ENCODE data around the gene SOCS6. TPM values are rescaled to one million over a fixed set of nuclear protein-coding genes. Genes with fewer than 3 reads are reported as not detected.

The SOCS6 gene
- total RNA-seq, 1 donor from 2014 or later = 12.4 TPM

DNA sequence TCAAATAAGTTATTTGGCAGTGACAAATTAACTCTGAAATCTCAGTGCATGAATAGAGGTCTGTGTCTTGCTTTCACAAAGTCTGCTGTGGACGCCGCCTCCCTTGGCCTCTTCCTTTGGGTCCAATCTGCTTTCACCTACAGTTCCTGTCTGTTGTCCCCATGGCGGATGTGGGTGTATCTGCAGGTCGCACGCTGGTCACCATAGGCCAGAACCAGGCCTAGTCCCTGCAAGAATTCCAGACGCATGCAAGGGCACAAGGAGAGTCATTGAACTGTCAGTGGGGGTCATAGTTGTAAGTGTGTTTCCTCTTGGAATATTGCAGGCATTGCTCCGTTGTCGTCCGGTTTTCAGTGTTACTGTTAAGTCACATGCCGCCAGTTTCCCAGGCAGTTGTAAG is 7.4 kb downstream of the SOCS6 start:
- Mint-ChIP-seq H3K36me3 (ENCODE audit: unreplicated experiment) (no peaks in the 10 kb centered on the region), H3K27me3 (ENCODE audit: unreplicated experiment) (no peaks in the 10 kb centered on the region), H3K4me1 (ENCODE audit: low read depth, unreplicated experiment) (peaks cover 37% of the 10 kb centered on the region), H3K9me3 (ENCODE audit: unreplicated experiment) (peaks cover 1% of the 10 kb centered on the region), H3K4me3 (ENCODE audit: unreplicated experiment) (no peak overlapping the region), H3K27ac (ENCODE audit: unreplicated experiment) (peak overlapping the region; percentile 69)
- TF ChIP-seq, protein P1, sequence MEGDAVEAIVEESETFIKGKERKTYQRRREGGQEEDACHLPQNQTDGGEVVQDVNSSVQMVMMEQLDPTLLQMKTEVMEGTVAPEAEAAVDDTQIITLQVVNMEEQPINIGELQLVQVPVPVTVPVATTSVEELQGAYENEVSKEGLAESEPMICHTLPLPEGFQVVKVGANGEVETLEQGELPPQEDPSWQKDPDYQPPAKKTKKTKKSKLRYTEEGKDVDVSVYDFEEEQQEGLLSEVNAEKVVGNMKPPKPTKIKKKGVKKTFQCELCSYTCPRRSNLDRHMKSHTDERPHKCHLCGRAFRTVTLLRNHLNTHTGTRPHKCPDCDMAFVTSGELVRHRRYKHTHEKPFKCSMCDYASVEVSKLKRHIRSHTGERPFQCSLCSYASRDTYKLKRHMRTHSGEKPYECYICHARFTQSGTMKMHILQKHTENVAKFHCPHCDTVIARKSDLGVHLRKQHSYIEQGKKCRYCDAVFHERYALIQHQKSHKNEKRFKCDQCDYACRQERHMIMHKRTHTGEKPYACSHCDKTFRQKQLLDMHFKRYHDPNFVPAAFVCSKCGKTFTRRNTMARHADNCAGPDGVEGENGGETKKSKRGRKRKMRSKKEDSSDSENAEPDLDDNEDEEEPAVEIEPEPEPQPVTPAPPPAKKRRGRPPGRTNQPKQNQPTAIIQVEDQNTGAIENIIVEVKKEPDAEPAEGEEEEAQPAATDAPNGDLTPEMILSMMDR (IDR thresholded peaks at IDR 0.05; ENCODE audit: partially characterized antibody, unreplicated experiment) = no peak
- no peak for DNase-seq

DNA sequence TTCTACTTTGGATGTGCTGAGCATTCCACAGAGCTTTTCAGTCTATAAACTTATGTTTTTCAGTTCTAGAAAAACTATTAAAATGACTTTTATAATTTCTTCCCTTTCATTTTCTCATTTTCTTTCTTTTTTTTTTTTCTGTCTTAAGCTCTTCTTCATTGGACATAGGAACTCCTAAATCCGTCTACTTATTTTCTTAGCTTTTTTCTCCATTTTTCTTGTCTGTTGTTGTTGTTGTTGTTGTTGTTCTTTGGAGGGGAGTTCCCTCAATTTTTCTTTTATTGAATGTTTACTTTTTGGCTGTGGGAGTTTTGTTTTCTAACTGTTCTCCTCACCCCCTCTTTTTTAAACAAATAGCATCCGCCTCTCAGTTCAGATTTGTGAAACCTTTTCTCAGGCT is 7.9 kb downstream of the SOCS6 start:
- Mint-ChIP-seq H3K27me3 (ENCODE audit: unreplicated experiment) (no peaks in the 10 kb centered on the region), H3K4me3 (ENCODE audit: unreplicated experiment) (no peak overlapping the region), H3K9me3 (ENCODE audit: unreplicated experiment) (peaks cover 1% of the 10 kb centered on the region), H3K4me1 (ENCODE audit: low read depth, unreplicated experiment) (peaks cover 37% of the 10 kb centered on the region), H3K36me3 (ENCODE audit: unreplicated experiment) (no peaks in the 10 kb centered on the region), H3K27ac (ENCODE audit: unreplicated experiment) (peak overlapping the region; percentile 31)
- TF ChIP-seq, protein P1 (IDR thresholded peaks at IDR 0.05; ENCODE audit: partially characterized antibody, unreplicated experiment) = no peak
- DNase-seq = no peak

DNA sequence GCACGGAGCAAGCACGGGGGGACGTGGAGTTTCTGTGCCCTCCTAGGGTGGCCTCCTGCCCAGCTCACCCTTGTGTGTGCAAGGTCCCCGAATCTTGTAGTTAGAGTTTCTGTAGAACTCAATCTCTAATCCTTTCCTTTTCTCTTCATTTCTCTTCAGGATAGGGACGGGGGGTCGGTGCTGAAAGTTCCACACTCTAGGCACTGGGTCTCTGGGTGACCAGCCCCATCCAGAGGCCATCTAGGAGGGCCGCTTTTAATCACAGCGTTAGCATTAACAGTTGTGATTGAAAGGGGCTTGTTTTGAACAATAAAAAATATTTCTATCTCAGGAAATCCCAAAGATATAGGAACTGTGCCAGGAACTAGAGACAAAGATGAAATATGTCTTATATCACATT is 10.5 kb downstream of the SOCS6 start:
- H3K27ac Mint-ChIP-seq (ENCODE audit: unreplicated experiment) = no peak overlapping the region
- H3K36me3 Mint-ChIP-seq (ENCODE audit: unreplicated experiment) = no peaks in the 10 kb centered on the region
- H3K27me3 Mint-ChIP-seq (ENCODE audit: unreplicated experiment) = no peaks in the 10 kb centered on the region
- H3K4me3 Mint-ChIP-seq (ENCODE audit: unreplicated experiment) = no peak overlapping the region
- peaks cover 28% of the 10 kb centered on the region for H3K4me1 Mint-ChIP-seq (ENCODE audit: low read depth, unreplicated experiment)
- TF ChIP-seq, protein P1 (IDR thresholded peaks at IDR 0.05; ENCODE audit: partially characterized antibody, unreplicated experiment) = no peak
- H3K9me3 Mint-ChIP-seq (ENCODE audit: unreplicated experiment) = no peaks in the 10 kb centered on the region
- no peak for DNase-seq

DNA sequence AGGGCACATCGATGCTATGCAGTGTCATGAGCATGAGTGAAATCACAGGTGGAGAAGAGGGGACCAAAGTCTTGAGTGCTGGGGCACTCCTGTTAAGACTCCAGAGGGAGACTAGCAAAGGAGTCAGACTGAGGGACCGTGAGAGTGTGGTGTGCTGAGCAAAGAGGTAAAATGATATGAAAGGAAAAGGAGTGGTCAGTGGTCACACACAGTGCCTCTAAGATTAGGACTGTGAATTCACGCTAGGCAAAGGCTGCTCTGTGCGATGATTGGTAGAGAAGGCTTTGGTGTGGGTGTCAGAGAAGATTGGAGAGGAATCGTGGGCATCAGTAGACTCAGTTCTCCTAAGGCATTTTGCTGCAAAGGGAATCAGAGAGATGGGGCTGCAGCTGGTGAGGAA is 12.8 kb downstream of the SOCS6 start:
- Mint-ChIP-seq H3K27ac (ENCODE audit: unreplicated experiment) (no peak overlapping the region), H3K9me3 (ENCODE audit: unreplicated experiment) (no peaks in the 10 kb centered on the region), H3K4me3 (ENCODE audit: unreplicated experiment) (no peak overlapping the region), H3K4me1 (ENCODE audit: low read depth, unreplicated experiment) (peaks cover 7% of the 10 kb centered on the region), H3K27me3 (ENCODE audit: unreplicated experiment) (no peaks in the 10 kb centered on the region), H3K36me3 (ENCODE audit: unreplicated experiment) (no peaks in the 10 kb centered on the region)
- DNase-seq = no peak
- TF ChIP-seq, protein P1 (IDR thresholded peaks at IDR 0.05; ENCODE audit: partially characterized antibody, unreplicated experiment) = no peak

DNA sequence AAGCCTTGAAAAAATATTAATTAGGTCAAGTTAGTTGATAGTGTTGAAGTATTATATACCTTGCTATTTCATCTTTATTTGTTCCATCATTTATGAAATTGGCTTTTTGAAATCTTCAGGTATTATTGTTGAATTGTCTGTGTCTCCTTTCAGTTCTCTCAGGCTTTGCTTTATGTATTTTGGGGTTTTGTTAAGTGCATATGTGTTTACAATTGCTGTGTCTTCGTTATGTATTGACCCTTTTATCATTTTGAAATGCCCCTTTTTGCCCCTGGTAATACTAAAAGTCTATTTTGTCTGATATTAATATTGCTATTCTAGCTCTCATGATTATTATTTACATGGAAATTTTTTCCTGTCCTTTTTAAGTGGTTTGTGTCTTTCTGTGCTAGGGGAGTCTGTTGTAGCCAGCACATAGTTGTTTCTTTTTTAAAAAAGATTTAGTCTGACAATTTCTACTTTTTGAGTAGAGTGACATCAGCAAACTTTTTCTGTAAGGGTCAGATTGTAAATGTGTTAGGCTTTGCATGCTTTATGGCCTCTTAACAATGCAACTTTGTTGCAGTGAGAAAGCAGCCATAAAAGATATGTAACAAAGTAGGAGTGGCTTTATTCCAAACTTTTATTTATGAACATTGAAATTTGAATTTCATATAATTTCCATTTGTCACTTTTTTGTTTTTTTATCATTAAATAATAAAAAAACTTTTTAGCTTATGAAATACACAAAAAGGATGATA is 19.9 kb downstream of the SOCS6 start:
- no peaks in the 10 kb centered on the region for H3K27me3 Mint-ChIP-seq (ENCODE audit: unreplicated experiment)
- DNase-seq = no peak
- TF ChIP-seq, protein P1 (IDR thresholded peaks at IDR 0.05; ENCODE audit: partially characterized antibody, unreplicated experiment) = no peak
- H3K36me3 Mint-ChIP-seq (ENCODE audit: unreplicated experiment) = no peaks in the 10 kb centered on the region
- no peaks in the 10 kb centered on the region for H3K9me3 Mint-ChIP-seq (ENCODE audit: unreplicated experiment)
- no peak overlapping the region for H3K27ac Mint-ChIP-seq (ENCODE audit: unreplicated experiment)
- H3K4me3 Mint-ChIP-seq (ENCODE audit: unreplicated experiment) = no peak overlapping the region
- H3K4me1 Mint-ChIP-seq (ENCODE audit: low read depth, unreplicated experiment) = peaks cover 6% of the 10 kb centered on the region
